Peyer's patch (tissue), 4 donors: ENCODE measurements around the gene G6PC3.

ENCODE experiments used
- POLR2A ChIP-seq, 2 donors: fragments of 450-650 bp; IDR thresholded peaks; one replicate each; pipeline ENCODE4 v1.5.1; 2017; ENCODE audit warnings: antibody characterized with exemption in 2 of 2, mild to moderate bottlenecking in 2 of 2, moderate library complexity in 2 of 2
- TF ChIP-seq, protein P1 (sequence below), 6 experiments: fragments of 450-650 bp in 4 of 6; fragments of 200-600 bp in 2 of 6; sonication (generic) in 1 of 6; IDR thresholded peaks; one replicate each; pipeline ENCODE4 v1.5.1; 2017 to 2019; ENCODE audit warnings: antibody characterized with exemption in 6 of 6, mild to moderate bottlenecking in 3 of 6, moderate library complexity in 1 of 6

GRCh38 chr17:44095647-44096496, 25.3 kb downstream of the G6PC3 start:
- TF ChIP-seq POLR2A (IDR thresholded peaks at IDR 0.05) = no peak
- TF ChIP-seq, protein P1, sequence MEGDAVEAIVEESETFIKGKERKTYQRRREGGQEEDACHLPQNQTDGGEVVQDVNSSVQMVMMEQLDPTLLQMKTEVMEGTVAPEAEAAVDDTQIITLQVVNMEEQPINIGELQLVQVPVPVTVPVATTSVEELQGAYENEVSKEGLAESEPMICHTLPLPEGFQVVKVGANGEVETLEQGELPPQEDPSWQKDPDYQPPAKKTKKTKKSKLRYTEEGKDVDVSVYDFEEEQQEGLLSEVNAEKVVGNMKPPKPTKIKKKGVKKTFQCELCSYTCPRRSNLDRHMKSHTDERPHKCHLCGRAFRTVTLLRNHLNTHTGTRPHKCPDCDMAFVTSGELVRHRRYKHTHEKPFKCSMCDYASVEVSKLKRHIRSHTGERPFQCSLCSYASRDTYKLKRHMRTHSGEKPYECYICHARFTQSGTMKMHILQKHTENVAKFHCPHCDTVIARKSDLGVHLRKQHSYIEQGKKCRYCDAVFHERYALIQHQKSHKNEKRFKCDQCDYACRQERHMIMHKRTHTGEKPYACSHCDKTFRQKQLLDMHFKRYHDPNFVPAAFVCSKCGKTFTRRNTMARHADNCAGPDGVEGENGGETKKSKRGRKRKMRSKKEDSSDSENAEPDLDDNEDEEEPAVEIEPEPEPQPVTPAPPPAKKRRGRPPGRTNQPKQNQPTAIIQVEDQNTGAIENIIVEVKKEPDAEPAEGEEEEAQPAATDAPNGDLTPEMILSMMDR (IDR thresholded peaks at IDR 0.05) = no peak
